ENCODE results near the gene ZNF37A.

- TF ChIP-seq CTCF (IDR thresholded peaks at IDR 0.05) (no peak), EP300 (IDR thresholded peaks at IDR 0.05) (no peak)
Observed at GRCh38 chr10:38163617-38164016, 69.5 kb downstream of the ZNF37A start.

Measured in ovary (tissue), 3 donors.